B cell (primary cell): ENCODE results near the gene NFATC2.

Experiments
- EZH2 ChIP-seq: IDR thresholded peaks from 2 replicates; pipeline ENCODE4 v1.6.1; 2012; ENCODE audit warnings: borderline replicate concordance, low read depth, mild to moderate bottlenecking, moderate library complexity, low read length; ENCODE audit not compliant: insufficient read depth, poor library complexity, severe bottlenecking
- TF ChIP-seq, protein P1 (sequence below): fragments of 200-600 bp; IDR thresholded peaks from one replicate; pipeline ENCODE4 v1.8.0; 2022; ENCODE audit warnings: antibody characterized with exemption, mild to moderate bottlenecking

DNA sequence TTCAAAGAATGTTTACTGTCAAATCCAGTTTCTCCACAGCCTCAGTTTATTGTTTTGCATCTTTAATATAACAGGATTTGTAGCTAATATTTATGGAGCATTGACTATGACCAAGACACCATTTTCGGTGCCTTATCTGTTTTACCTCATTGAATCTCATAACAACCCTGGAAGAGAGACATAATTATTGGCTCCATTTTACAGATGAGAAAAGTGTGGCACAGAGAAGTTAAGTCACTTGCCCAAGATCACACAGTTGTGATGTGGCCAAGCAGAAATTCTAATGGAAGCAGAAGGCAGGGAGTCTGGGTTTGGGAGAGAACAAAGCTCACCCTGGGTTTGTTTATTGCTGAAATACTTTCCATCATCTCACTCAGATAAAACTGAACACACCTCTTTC is 17.5 kb upstream of the NFATC2 start:
- TF ChIP-seq, protein P1, sequence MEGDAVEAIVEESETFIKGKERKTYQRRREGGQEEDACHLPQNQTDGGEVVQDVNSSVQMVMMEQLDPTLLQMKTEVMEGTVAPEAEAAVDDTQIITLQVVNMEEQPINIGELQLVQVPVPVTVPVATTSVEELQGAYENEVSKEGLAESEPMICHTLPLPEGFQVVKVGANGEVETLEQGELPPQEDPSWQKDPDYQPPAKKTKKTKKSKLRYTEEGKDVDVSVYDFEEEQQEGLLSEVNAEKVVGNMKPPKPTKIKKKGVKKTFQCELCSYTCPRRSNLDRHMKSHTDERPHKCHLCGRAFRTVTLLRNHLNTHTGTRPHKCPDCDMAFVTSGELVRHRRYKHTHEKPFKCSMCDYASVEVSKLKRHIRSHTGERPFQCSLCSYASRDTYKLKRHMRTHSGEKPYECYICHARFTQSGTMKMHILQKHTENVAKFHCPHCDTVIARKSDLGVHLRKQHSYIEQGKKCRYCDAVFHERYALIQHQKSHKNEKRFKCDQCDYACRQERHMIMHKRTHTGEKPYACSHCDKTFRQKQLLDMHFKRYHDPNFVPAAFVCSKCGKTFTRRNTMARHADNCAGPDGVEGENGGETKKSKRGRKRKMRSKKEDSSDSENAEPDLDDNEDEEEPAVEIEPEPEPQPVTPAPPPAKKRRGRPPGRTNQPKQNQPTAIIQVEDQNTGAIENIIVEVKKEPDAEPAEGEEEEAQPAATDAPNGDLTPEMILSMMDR, result no peak
- no peak for TF ChIP-seq EZH2
